ENCODE data around the gene NCOR1. TPM values are rescaled to one million over a fixed set of nuclear protein-coding genes. Genes with fewer than 3 reads are reported as not detected.
"Not testable (repeated sequence)": the region's sequence is repeated elsewhere in the genome, so short reads cannot be mapped to it uniquely, and the experiment has no call there.

Gene NCOR1
- total RNA-seq, 1 donor from 2014 or later, result 137 TPM

GRCh38 chr17:16155536-16155935, 59.8 kb downstream of the NCOR1 start:
- Histone ChIP-seq H3K27me3 (ENCODE audit: low read depth) (no peaks in the 10 kb centered on the region), H3K4me1 (no peaks in the 10 kb centered on the region), H3K4me3 (no peak overlapping the region), H3K9me3 (no peaks in the 10 kb centered on the region), H3K36me3 (peaks cover 72% of the 10 kb centered on the region), H3K27ac (no peak overlapping the region)
- intact Hi-C loops (cut with DNase I), result no loop called here
- no peak for TF ChIP-seq CTCF (IDR thresholded peaks at IDR 0.05)
- no peak for ATAC-seq
- no peak for DNase-seq

GRCh38 chr17:16152326-16152725, 63.0 kb downstream of the NCOR1 start:
- H3K27me3 ChIP-seq (ENCODE audit: low read depth); ATAC-seq; H3K4me1 ChIP-seq; H3K9me3 ChIP-seq; H3K4me3 ChIP-seq; H3K27ac ChIP-seq; DNase-seq; intact Hi-C loops (cut with DNase I): not testable (repeated sequence)
- H3K36me3 ChIP-seq, result peaks cover 80% of the 10 kb centered on the region

- DNase-seq (no peak), ATAC-seq (no peak)
- intact Hi-C loops (cut with DNase I), result no loop called here
- Histone ChIP-seq H3K27ac (no peak overlapping the region), H3K4me3 (no peak overlapping the region), H3K36me3 (peaks cover 90% of the 10 kb centered on the region), H3K27me3 (ENCODE audit: low read depth) (no peaks in the 10 kb centered on the region), H3K4me1 (no peaks in the 10 kb centered on the region), H3K9me3 (no peaks in the 10 kb centered on the region)
- TF ChIP-seq CTCF (IDR thresholded peaks at IDR 0.05), result no peak
Measured at GRCh38 chr17:16150251-16150856, 65.0 kb downstream of the NCOR1 start.

GRCh38 chr17:16148596-16148995, 66.7 kb downstream of the NCOR1 start:
- peaks cover 87% of the 10 kb centered on the region for H3K36me3 ChIP-seq

GRCh38 chr17:16145319-16145890, 69.9 kb downstream of the NCOR1 start:
- peaks cover 84% of the 10 kb centered on the region for H3K36me3 ChIP-seq
- H3K4me3 ChIP-seq; H3K4me1 ChIP-seq; DNase-seq; ATAC-seq; H3K27me3 ChIP-seq (ENCODE audit: low read depth); intact Hi-C loops (cut with DNase I); H3K27ac ChIP-seq; H3K9me3 ChIP-seq: not testable (repeated sequence)

More at GRCh38 chr17:16148596-16148995, 66.7 kb downstream of the NCOR1 start:
- TF ChIP-seq CTCF (IDR thresholded peaks at IDR 0.05), result no peak
- Histone ChIP-seq H3K4me3 (no peak overlapping the region), H3K27me3 (ENCODE audit: low read depth) (no peaks in the 10 kb centered on the region), H3K4me1 (no peaks in the 10 kb centered on the region), H3K27ac (no peak overlapping the region), H3K9me3 (no peaks in the 10 kb centered on the region)
- ATAC-seq, result no peak
- DNase-seq, result no peak
- intact Hi-C loops (cut with DNase I), result no loop called here

- TF ChIP-seq CTCF (IDR thresholded peaks at IDR 0.05), result no peak
- Histone ChIP-seq H3K27ac (no peak overlapping the region), H3K4me1 (no peaks in the 10 kb centered on the region), H3K9me3 (no peaks in the 10 kb centered on the region), H3K27me3 (ENCODE audit: low read depth) (no peaks in the 10 kb centered on the region), H3K4me3 (no peak overlapping the region), H3K36me3 (peaks cover 81% of the 10 kb centered on the region)
- DNase-seq, result no peak
- intact Hi-C loops (cut with DNase I), result no loop called here
- no peak for ATAC-seq
Measured at GRCh38 chr17:16141685-16142084, 73.6 kb downstream of the NCOR1 start.
